ENCODE measurements around the gene THUMPD2.

THUMPD2 gene

GRCh38 chr2:39735648-39736047 is 43.4 kb downstream of the THUMPD2 start:
- DNase-seq (ENCODE audit: extremely low read depth, low read depth) = no peak
- TF ChIP-seq CTCF (IDR thresholded peaks at IDR 0.05; ENCODE audit: low read depth, low read length) = no peak

GRCh38 chr2:39734445-39734844 is 44.6 kb downstream of the THUMPD2 start:
- DNase-seq (ENCODE audit: extremely low read depth, low read depth) = no peak
- no peak for TF ChIP-seq CTCF (IDR thresholded peaks at IDR 0.05; ENCODE audit: low read depth, low read length)

GRCh38 chr2:39733070-39733674 is 45.9 kb downstream of the THUMPD2 start:
- no peak for TF ChIP-seq CTCF (IDR thresholded peaks at IDR 0.05; ENCODE audit: low read depth, low read length)
- DNase-seq (ENCODE audit: extremely low read depth, low read depth) = no peak

- TF ChIP-seq CTCF (IDR thresholded peaks at IDR 0.05; ENCODE audit: low read depth, low read length) = no peak
- DNase-seq (ENCODE audit: extremely low read depth, low read depth) = no peak
Observed at GRCh38 chr2:39732482-39732881, 46.6 kb downstream of the THUMPD2 start.

GRCh38 chr2:39731546-39731945 is 47.5 kb downstream of the THUMPD2 start:
- TF ChIP-seq CTCF (IDR thresholded peaks at IDR 0.05; ENCODE audit: low read depth, low read length) = no peak
- DNase-seq (ENCODE audit: extremely low read depth, low read depth) = no peak

- peak; percentile 49 for TF ChIP-seq CTCF (IDR thresholded peaks at IDR 0.05; ENCODE audit: low read depth, low read length)
Observed at GRCh38 chr2:39730685-39731302, 48.3 kb downstream of the THUMPD2 start.

GRCh38 chr2:39730276-39730675 is 48.8 kb downstream of the THUMPD2 start:
- no peak for DNase-seq (ENCODE audit: extremely low read depth, low read depth)
- no peak for TF ChIP-seq CTCF (IDR thresholded peaks at IDR 0.05; ENCODE audit: low read depth, low read length)

More at GRCh38 chr2:39730685-39731302, 48.3 kb downstream of the THUMPD2 start:
- no peak for DNase-seq (ENCODE audit: extremely low read depth, low read depth)
